ENCODE data around the gene VPS54. TPM values are rescaled to one million over a fixed set of nuclear protein-coding genes. Genes with fewer than 3 reads are reported as not detected.
"Not testable (repeated sequence)": the region's sequence is repeated elsewhere in the genome, so short reads cannot be mapped to it uniquely, and the experiment has no call there.

The VPS54 gene
- total RNA-seq, 2 donors from 2014 or later, result 12.8 to 19.7 TPM

GRCh38 chr2:63853527-63854310 lies 165.5 kb downstream of the VPS54 start:
- Mint-ChIP-seq H3K4me1 (ENCODE audit: low read depth in 2 of 2) (peaks cover 54 to 58% of the 10 kb centered on the region in 2 donors), H3K27me3 (no peaks in the 10 kb centered on the region), H3K27ac (peak overlapping the region in 1 of 2 donors; percentile 40), H3K36me3 (peaks cover 4% of the 10 kb centered on the region), H3K4me3 (peak overlapping the region; percentile 3), H3K9me3 (no peaks in the 10 kb centered on the region)
- DNase-seq (ENCODE audit: low spot score) (no peak), ATAC-seq (no peak)

GRCh38 chr2:63851691-63852311 lies 167.4 kb downstream of the VPS54 start:
- Mint-ChIP-seq H3K27me3 (no peaks in the 10 kb centered on the region), H3K27ac (peak overlapping the region in 1 of 2 donors; percentile 17), H3K4me3 (no peak overlapping the region), H3K36me3 (peaks cover 4% of the 10 kb centered on the region), H3K4me1 (ENCODE audit: low read depth in 2 of 2) (peaks cover 56 to 67% of the 10 kb centered on the region in 2 donors), H3K9me3 (no peaks in the 10 kb centered on the region)
- ATAC-seq (no peak), DNase-seq (ENCODE audit: low spot score) (no peak)

DNA sequence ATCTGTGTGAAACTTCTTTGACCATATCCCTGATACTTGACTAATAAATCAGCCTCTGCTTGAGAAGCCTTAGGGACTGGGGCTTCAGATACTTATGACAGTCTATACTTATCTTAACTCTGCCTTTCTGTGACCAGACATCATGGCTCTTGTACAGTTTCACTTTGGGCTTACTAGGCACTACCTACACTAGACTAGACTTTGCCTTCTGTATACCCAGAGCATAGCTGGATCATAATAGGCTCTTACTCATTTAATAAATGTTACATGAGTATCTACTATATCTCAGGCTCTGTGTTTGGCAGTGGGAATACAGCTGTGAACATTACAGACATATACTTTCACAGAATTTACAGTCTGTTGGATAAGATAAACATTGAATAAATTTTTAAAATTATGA lies 168.6 kb downstream of the VPS54 start:
- DNase-seq (ENCODE audit: low spot score) (no peak), ATAC-seq (peak in 1 of 2 donors; percentile 31)
- peaks cover 4% of the 10 kb centered on the region for H3K36me3 Mint-ChIP-seq
- H3K9me3 Mint-ChIP-seq, result no peaks in the 10 kb centered on the region
- H3K4me3 Mint-ChIP-seq, result no peak overlapping the region
- H3K27ac Mint-ChIP-seq, result no peak overlapping the region
- no peaks in the 10 kb centered on the region for H3K27me3 Mint-ChIP-seq
- peaks cover 49 to 65% of the 10 kb centered on the region in 2 donors for H3K4me1 Mint-ChIP-seq (ENCODE audit: low read depth in 2 of 2)

DNA sequence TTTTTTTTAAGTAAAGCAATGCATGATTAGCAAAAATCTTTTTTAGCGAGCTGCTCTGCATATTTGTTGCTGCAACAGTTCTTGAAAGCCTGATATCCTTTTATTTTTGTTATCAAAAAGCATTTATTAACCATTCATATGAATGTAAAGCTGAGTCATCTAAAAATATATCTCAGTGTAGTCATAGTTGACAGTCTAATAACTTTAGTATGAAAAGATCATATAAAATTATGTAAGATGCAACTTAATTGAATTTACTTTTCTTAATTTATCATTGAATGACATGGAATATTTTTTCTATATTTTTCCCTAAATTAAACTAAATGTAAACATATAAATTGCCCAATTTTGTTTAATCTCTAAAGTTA lies 169.0 kb downstream of the VPS54 start:
- Mint-ChIP-seq H3K9me3 (no peaks in the 10 kb centered on the region), H3K4me1 (ENCODE audit: low read depth in 2 of 2) (peaks cover 48 to 67% of the 10 kb centered on the region in 2 donors), H3K27ac (no peak overlapping the region), H3K4me3 (no peak overlapping the region), H3K27me3 (no peaks in the 10 kb centered on the region), H3K36me3 (peaks cover 4% of the 10 kb centered on the region)
- DNase-seq (ENCODE audit: low spot score) (no peak), ATAC-seq (no peak)

GRCh38 chr2:63849381-63850203 lies 169.6 kb downstream of the VPS54 start:
- Mint-ChIP-seq H3K4me3 (no peak overlapping the region), H3K9me3 (no peaks in the 10 kb centered on the region), H3K27ac (peak overlapping the region in 1 of 2 donors; percentile 62), H3K4me1 (ENCODE audit: low read depth in 2 of 2) (peaks cover 44 to 67% of the 10 kb centered on the region in 2 donors), H3K27me3 (no peaks in the 10 kb centered on the region), H3K36me3 (peaks cover 4% of the 10 kb centered on the region)
- ATAC-seq, result no peak
- DNase-seq (ENCODE audit: low spot score), result no peak

GRCh38 chr2:63847571-63847970 lies 171.7 kb downstream of the VPS54 start:
- H3K4me3 Mint-ChIP-seq; H3K36me3 Mint-ChIP-seq; H3K27me3 Mint-ChIP-seq; H3K9me3 Mint-ChIP-seq; DNase-seq (ENCODE audit: low spot score); ATAC-seq: not testable (repeated sequence)
- H3K4me1 Mint-ChIP-seq (ENCODE audit: low read depth in 2 of 2), result peaks cover 39 to 71% of the 10 kb centered on the region in 2 donors
- peak overlapping the region in 1 of 2 donors; percentile 32 for H3K27ac Mint-ChIP-seq

- peaks cover 4% of the 10 kb centered on the region for H3K36me3 Mint-ChIP-seq
Measured at GRCh38 chr2:63846487-63846886, 172.7 kb downstream of the VPS54 start.

DNA sequence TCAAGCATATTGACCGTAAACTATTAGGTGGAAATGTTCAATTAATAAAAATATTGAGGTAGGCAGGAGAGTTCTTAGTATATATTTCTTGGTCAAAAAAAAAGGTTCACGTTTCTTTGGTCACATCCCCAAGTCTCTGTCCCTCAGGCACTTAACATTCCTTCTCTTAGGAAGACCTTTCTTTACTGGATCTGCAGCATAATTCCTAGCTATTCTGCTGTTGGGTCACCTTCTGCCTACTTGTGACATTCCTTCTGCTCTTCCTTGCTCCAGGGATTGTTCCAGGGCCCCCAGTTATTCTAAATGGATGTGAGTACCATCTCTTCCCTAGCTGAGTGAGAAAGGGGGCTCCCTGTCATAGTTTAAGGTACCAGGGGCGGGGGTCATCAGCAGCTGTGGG lies 173.4 kb downstream of the VPS54 start:
- Mint-ChIP-seq H3K4me1 (ENCODE audit: low read depth in 2 of 2) (peaks cover 33 to 64% of the 10 kb centered on the region in 2 donors), H3K27ac (peak overlapping the region in 1 of 2 donors; percentile 36), H3K9me3 (no peaks in the 10 kb centered on the region), H3K4me3 (no peak overlapping the region), H3K27me3 (no peaks in the 10 kb centered on the region), H3K36me3 (no peaks in the 10 kb centered on the region)
- no peak for ATAC-seq
- DNase-seq (ENCODE audit: low spot score), result no peak

More at GRCh38 chr2:63846487-63846886, 172.7 kb downstream of the VPS54 start:
- ATAC-seq (no peak), DNase-seq (ENCODE audit: low spot score) (no peak)
- no peak overlapping the region for H3K4me3 Mint-ChIP-seq
- no peak overlapping the region for H3K27ac Mint-ChIP-seq
- no peaks in the 10 kb centered on the region for H3K27me3 Mint-ChIP-seq
- no peaks in the 10 kb centered on the region for H3K9me3 Mint-ChIP-seq
- H3K4me1 Mint-ChIP-seq (ENCODE audit: low read depth in 2 of 2), result peaks cover 37 to 70% of the 10 kb centered on the region in 2 donors

DNA sequence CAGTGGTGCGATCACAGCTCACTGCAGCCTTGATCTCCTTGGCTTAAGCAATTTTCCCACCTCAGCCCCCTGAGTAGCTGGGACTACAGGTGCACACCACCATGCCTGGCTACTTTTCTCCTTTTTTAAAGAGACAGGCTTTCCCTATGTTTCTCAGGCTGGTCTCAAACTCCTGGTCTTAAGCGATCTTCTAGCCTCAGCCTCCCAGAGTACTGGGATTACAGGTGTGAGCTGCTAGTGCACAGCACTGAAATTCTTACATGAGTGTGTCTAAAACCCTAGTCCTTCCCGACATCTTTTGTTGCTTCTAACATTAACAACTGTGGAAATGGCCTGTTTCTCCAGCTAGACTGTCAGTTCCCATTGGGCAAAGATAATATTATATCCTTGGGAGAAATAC lies 174.6 kb downstream of the VPS54 start:
- Mint-ChIP-seq H3K4me3 (peak overlapping the region; percentile 64), H3K4me1 (ENCODE audit: low read depth in 2 of 2) (peaks cover 37 to 60% of the 10 kb centered on the region in 2 donors), H3K9me3 (no peaks in the 10 kb centered on the region), H3K27ac (no peak overlapping the region), H3K27me3 (no peaks in the 10 kb centered on the region), H3K36me3 (no peaks in the 10 kb centered on the region)
- no peak for DNase-seq (ENCODE audit: low spot score)
- no peak for ATAC-seq

DNA sequence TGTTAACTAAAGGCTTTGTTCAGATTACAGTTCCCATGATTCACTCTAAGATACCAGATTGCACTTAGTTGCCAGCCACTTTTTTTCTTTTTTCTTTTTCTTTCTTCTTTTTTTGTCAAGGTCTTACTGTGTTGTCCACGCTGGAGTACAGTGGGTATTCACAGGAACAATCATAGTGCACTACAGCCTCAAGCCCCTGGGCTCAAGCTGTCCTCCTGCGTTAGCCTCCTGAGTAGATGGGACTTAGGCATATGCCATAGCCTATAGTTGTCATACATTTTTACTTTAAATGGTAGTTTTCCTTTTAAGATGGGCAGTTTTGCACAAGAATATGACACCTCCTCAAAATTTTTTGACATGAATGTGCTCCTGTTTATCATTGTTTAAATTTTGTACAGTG lies 175.4 kb downstream of the VPS54 start:
- Mint-ChIP-seq H3K27me3 (no peaks in the 10 kb centered on the region), H3K36me3 (no peaks in the 10 kb centered on the region), H3K9me3 (no peaks in the 10 kb centered on the region), H3K4me3 (peak overlapping the region; percentile 64), H3K4me1 (ENCODE audit: low read depth in 2 of 2) (peaks cover 32 to 54% of the 10 kb centered on the region in 2 donors), H3K27ac (no peak overlapping the region)
- ATAC-seq, result no peak
- DNase-seq (ENCODE audit: low spot score), result no peak

DNA sequence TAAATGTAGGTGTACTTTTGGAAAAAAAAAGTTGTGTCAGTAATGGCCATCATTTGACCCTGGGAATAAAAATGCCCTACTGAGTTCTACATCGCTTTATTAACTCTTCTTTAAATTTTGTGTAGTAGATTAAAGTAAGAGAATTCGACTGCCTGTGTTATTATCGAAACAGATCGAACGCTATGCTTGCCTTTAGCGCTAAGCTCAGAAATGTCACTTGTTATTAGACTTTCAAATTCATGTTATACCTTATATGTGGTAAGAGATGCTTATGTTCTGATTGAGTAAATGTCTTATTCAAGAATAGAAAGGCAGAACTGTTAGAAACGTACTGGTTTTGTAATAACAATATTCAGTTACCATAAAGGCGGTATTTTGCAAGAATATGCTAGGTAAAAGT lies 176.1 kb downstream of the VPS54 start:
- Mint-ChIP-seq H3K9me3 (no peaks in the 10 kb centered on the region), H3K4me3 (peak overlapping the region; percentile 99), H3K27ac (peak overlapping the region; percentile 95 to 98), H3K36me3 (no peaks in the 10 kb centered on the region), H3K4me1 (ENCODE audit: low read depth in 2 of 2) (peaks cover 32 to 54% of the 10 kb centered on the region in 2 donors), H3K27me3 (no peaks in the 10 kb centered on the region)
- no peak for ATAC-seq
- DNase-seq (ENCODE audit: low spot score), result no peak

GRCh38 chr2:63842149-63843061 lies 176.8 kb downstream of the VPS54 start:
- H3K36me3 Mint-ChIP-seq, result no peaks in the 10 kb centered on the region
- H3K27ac Mint-ChIP-seq, result peak overlapping the region; percentile 95 to 98
- no peak for DNase-seq (ENCODE audit: low spot score)
- no peaks in the 10 kb centered on the region for H3K9me3 Mint-ChIP-seq
- no peak for ATAC-seq
- no peaks in the 10 kb centered on the region for H3K27me3 Mint-ChIP-seq
- peaks cover 27 to 49% of the 10 kb centered on the region in 2 donors for H3K4me1 Mint-ChIP-seq (ENCODE audit: low read depth in 2 of 2)
- H3K4me3 Mint-ChIP-seq, result peak overlapping the region; percentile 99
